Chondrocyte (in vitro differentiated cells): Measurements from ENCODE around the gene SOX15. TPM values are rescaled to one million over a fixed set of nuclear protein-coding genes. Genes with fewer than 3 reads are reported as not detected.
A peak's percentile ranks its signal among the peaks of the same experiment; 100 is the strongest.

Experiments
- DNase-seq: peaks from one replicate; pipeline ENCODE4 v3.0.0; 2021; ENCODE audit warnings: mixed read lengths, low spot score
- H3K27ac Mint-ChIP-seq: one replicate; pipeline ENCODE4 v1.8.0; 2021; ENCODE audit warnings: mild to moderate bottlenecking, moderate library complexity, mixed read lengths; ENCODE audit not compliant: unreplicated experiment
- H3K27me3 Mint-ChIP-seq: 2 replicates; pipeline ENCODE4 v1.8.0; 2021; ENCODE audit warnings: low read depth, mixed read lengths
- H3K36me3 Mint-ChIP-seq: 2 replicates; pipeline ENCODE4 v1.8.0; 2021; ENCODE audit warnings: low read depth, mixed read lengths
- H3K4me1 Mint-ChIP-seq: 2 replicates; pipeline ENCODE4 v1.8.0; 2021; ENCODE audit warnings: low read depth, mild to moderate bottlenecking, mixed read lengths
- H3K4me3 Mint-ChIP-seq: one replicate; pipeline ENCODE4 v1.8.0; 2021; ENCODE audit warnings: mild to moderate bottlenecking, moderate library complexity, mixed read lengths; ENCODE audit not compliant: unreplicated experiment
- H3K9me3 Mint-ChIP-seq: 2 replicates; pipeline ENCODE4 v1.8.0; 2021; ENCODE audit warnings: low read depth, mixed read lengths
- CTCF ChIP-seq: fragments of 200-600 bp; sonication (generic); IDR thresholded peaks from 2 replicates; pipeline ENCODE4 v1.5.0; 2021; ENCODE audit warnings: antibody characterized with exemption, mild to moderate bottlenecking, moderate library complexity
- total RNA-seq: library from RNA; stranded (reverse); gene quantifications from 3 replicates; pipeline ENCODE4 v1.2.1, GENCODE V29; 2021

SOX15 gene
- total RNA-seq, 1 donor from 2014 or later = 0.32 TPM

- H3K36me3 Mint-ChIP-seq = peaks cover 4% of the 10 kb centered on the region
- H3K4me1 Mint-ChIP-seq = peaks cover 30% of the 10 kb centered on the region
- peak overlapping the region; percentile 89 for H3K4me3 Mint-ChIP-seq
- no peak overlapping the region for H3K27ac Mint-ChIP-seq
- no peaks in the 10 kb centered on the region for H3K27me3 Mint-ChIP-seq
- no peak for TF ChIP-seq CTCF
- DNase-seq = no peak
- H3K9me3 Mint-ChIP-seq = no peaks in the 10 kb centered on the region
Observed at GRCh38 chr17:7563115-7563869, 26.6 kb downstream of the SOX15 start.

- no peak for TF ChIP-seq CTCF
- DNase-seq = no peak
- Mint-ChIP-seq H3K36me3 (no peaks in the 10 kb centered on the region), H3K27ac (peak overlapping the region; percentile 88), H3K27me3 (no peaks in the 10 kb centered on the region), H3K4me3 (peak overlapping the region; percentile 89), H3K9me3 (no peaks in the 10 kb centered on the region), H3K4me1 (peaks cover 36% of the 10 kb centered on the region)
Observed at GRCh38 chr17:7562208-7562605, 27.7 kb downstream of the SOX15 start.

GRCh38 chr17:7561589-7562207 is 28.2 kb downstream of the SOX15 start, which contains the start of gene SENP3:
Gene SENP3, plus strand, starts transcription at chr17:7561919. Its CDS starts 1,158 bp downstream, at chr17:7563077.
- no peaks in the 10 kb centered on the region for H3K27me3 Mint-ChIP-seq
- peak within 1 kb of the TSS; percentile 98 for H3K27ac Mint-ChIP-seq
- no peaks in the 10 kb centered on the region for H3K9me3 Mint-ChIP-seq
- peaks cover 36% of the 10 kb centered on the region for H3K4me1 Mint-ChIP-seq
- no peaks in the 10 kb centered on the region for H3K36me3 Mint-ChIP-seq
- no peak for TF ChIP-seq CTCF
- peak; percentile 98 for DNase-seq
- peak within 1 kb of the TSS; percentile 89 for H3K4me3 Mint-ChIP-seq

- Mint-ChIP-seq H3K4me3 (peak overlapping the region; percentile 89), H3K9me3 (no peaks in the 10 kb centered on the region), H3K36me3 (no peaks in the 10 kb centered on the region), H3K4me1 (peaks cover 36% of the 10 kb centered on the region), H3K27ac (peak overlapping the region; percentile 98), H3K27me3 (no peaks in the 10 kb centered on the region)
- TF ChIP-seq CTCF = peak; percentile 82
- DNase-seq = no peak
Observed at GRCh38 chr17:7561028-7561575, 28.8 kb downstream of the SOX15 start.
